HCT116 (cell line): ENCODE measurements around the gene ANKRD33. TPM values are rescaled to one million over a fixed set of nuclear protein-coding genes. Genes with fewer than 3 reads are reported as not detected.

Experiments used
- ATAC-seq: fragments of 200-7000 bp; cut with Tn5 transposase; 2 replicates; pipeline ENCODE4 v1.9.1; 2020; ENCODE audit warnings: mild to moderate bottlenecking, moderate library complexity
- BruUV-seq: library from RNA; stranded (reverse); fragments of 400-500 nt; replicated peaks from 2 replicates; lab custom pipeline; 2021; lab: Mats Ljungman, UMichigan
- CTCF ChIA-PET: fragments of 300-600 bp; sonication (Branson Sonifier 250); formaldehyde crosslinking; loops from one replicate; lab custom pipeline; 2021; ENCODE audit warnings: antibody characterized with exemption; lab: Charles Lee
- POLR2A ChIA-PET: fragments of 300-600, 350-600 bp; sonication (Branson Sonifier 250); formaldehyde crosslinking; loops from one replicate; lab custom pipeline; 2021; ENCODE audit warnings: antibody characterized with exemption; lab: Charles Lee
- RAD21 ChIA-PET, 2 experiments: fragments of 300-600 bp; sonication (Branson Sonifier 250); formaldehyde crosslinking; loops; one replicate each; lab custom pipeline; 2023; ENCODE audit warnings: low total read pairs in 2 of 2; ENCODE audit not compliant: uncharacterized antibody in 2 of 2, unreplicated experiment in 2 of 2, low non-redundant PET in 1 of 2; lab: Charles Lee
- DNase-seq: peaks from one replicate; pipeline ENCODE4 v3.0.0-alpha.2; 2010; ENCODE audit warnings: low read depth, low spot score
- H2AFZ ChIP-seq: fragments of 200-600 bp; shearing (Covaris generic), sonication (generic); 2 replicates; pipeline ENCODE4 v1.6.1; 2017; ENCODE audit warnings: low read depth, mixed run types, mixed read lengths, antibody characterized with exemption, low read length; ENCODE audit not compliant: poor library complexity, severe bottlenecking
- H3K27ac ChIP-seq: 2 replicates; pipeline ENCODE4 v1.5.1; 2012; ENCODE audit warnings: low read depth, low read length
- H3K27me3 ChIP-seq: fragments of 200-600 bp; sonication (generic); 2 replicates; pipeline ENCODE4 v1.6.1; 2016; ENCODE audit warnings: mixed run types, low read length, mixed read lengths; ENCODE audit not compliant: insufficient read depth
- H3K36me3 ChIP-seq, 2 experiments: fragments of 200-500 bp in 1 of 2; fragments of 200-600 bp in 1 of 2; sonication (Bioruptor generic) in 1 of 2; sonication (generic) in 1 of 2; 2 replicates each; pipeline versions ENCODE4 v1.5.1 to v1.6.1; 2014 to 2016; ENCODE audit warnings: low read length in 2 of 2, inconsistent platforms in 1 of 2, mixed read lengths in 1 of 2, mixed run types in 1 of 2; ENCODE audit not compliant: insufficient read depth in 2 of 2, control insufficient read depth in 1 of 2
- H3K4me1 ChIP-seq, 2 experiments: fragments of 200-600 bp in 1 of 2; sonication (generic) in 1 of 2; 2 replicates each; pipeline versions ENCODE4 v1.5.1 to v1.6.1; 2012 to 2017; ENCODE audit warnings: low read length in 2 of 2, inconsistent platforms in 1 of 2, mild to moderate bottlenecking in 1 of 2, mixed read lengths in 1 of 2, mixed run types in 1 of 2, moderate library complexity in 1 of 2; ENCODE audit not compliant: insufficient read depth in 2 of 2, control insufficient read depth in 1 of 2
- H3K4me2 ChIP-seq: fragments of 200-600 bp; sonication (generic); 2 replicates; pipeline ENCODE4 v1.6.1; 2017; ENCODE audit warnings: mixed run types, low read length, mixed read lengths
- H3K4me3 ChIP-seq, 2 experiments: fragments of 200-600 bp in 1 of 2; sonication (generic) in 1 of 2; replicated peaks in 1 of 2; 2 replicates each; pipeline ENCODE4 v1.5.1; 2011 to 2016; ENCODE audit warnings: low read length in 2 of 2, control low read depth in 1 of 2, low read depth in 1 of 2, mild to moderate bottlenecking in 1 of 2, mixed read lengths in 1 of 2, mixed run types in 1 of 2
- H3K79me2 ChIP-seq: fragments of 200-600 bp; sonication (generic); 2 replicates; pipeline ENCODE4 v1.6.1; 2017; ENCODE audit warnings: mild to moderate bottlenecking, mixed run types, low read length, moderate library complexity, mixed read lengths; ENCODE audit not compliant: insufficient read depth
- H3K9ac ChIP-seq: fragments of 200-600 bp; sonication (generic); 2 replicates; pipeline ENCODE4 v1.6.1; 2016; ENCODE audit warnings: low read length, mixed read lengths
- H3K9me2 ChIP-seq: fragments of 200-600 bp; sonication (generic), shearing (Covaris generic); 2 replicates; pipeline ENCODE4 v1.6.1; 2017; ENCODE audit warnings: mixed run types, mild to moderate bottlenecking, moderate library complexity; ENCODE audit not compliant: insufficient read depth
- H3K9me3 ChIP-seq, 2 experiments: fragments of 200-500 bp in 1 of 2; fragments of 200-600 bp in 1 of 2; sonication (Bioruptor generic) in 1 of 2; sonication (generic) in 1 of 2; 2 replicates each; pipeline ENCODE4 v1.6.1; 2014 to 2017; ENCODE audit warnings: low read length in 2 of 2, mixed read lengths in 2 of 2, inconsistent platforms in 1 of 2, low read depth in 1 of 2, mild to moderate bottlenecking in 1 of 2, mixed run types in 1 of 2, moderate library complexity in 1 of 2; ENCODE audit not compliant: control insufficient read depth in 1 of 2, insufficient read depth in 1 of 2
- H4K20me1 ChIP-seq: fragments of 200-600 bp; sonication (generic), shearing (Covaris generic); 2 replicates; pipeline ENCODE4 v1.6.1; 2017; ENCODE audit warnings: mixed run types, mild to moderate bottlenecking, moderate library complexity; ENCODE audit not compliant: insufficient read depth
- CBX3 ChIP-seq: IDR thresholded peaks from 2 replicates; pipeline ENCODE4 v1.6.1; 2012; ENCODE audit warnings: low read depth
- CEBPB ChIP-seq: IDR thresholded peaks from 2 replicates; pipeline ENCODE4 v1.6.1; 2012; ENCODE audit warnings: low read depth
- EGR1 ChIP-seq: IDR thresholded peaks from 2 replicates; pipeline ENCODE4 v1.6.1; 2012; ENCODE audit warnings: low read depth
- ELF1 ChIP-seq: IDR thresholded peaks from 2 replicates; pipeline ENCODE4 v1.6.1; 2012; ENCODE audit warnings: low read depth, borderline replicate concordance
- EZH2phosphoT487 ChIP-seq: fragments of 200-600 bp; IDR thresholded peaks from 2 replicates; pipeline ENCODE4 v1.6.1; 2018; ENCODE audit warnings: antibody characterized with exemption, borderline replicate concordance
- FOSL1 ChIP-seq: IDR thresholded peaks from 2 replicates; pipeline ENCODE4 v1.6.1; 2012; ENCODE audit warnings: low read depth
- POLR2A ChIP-seq: IDR thresholded peaks from 2 replicates; pipeline ENCODE4 v1.7.0; 2011; ENCODE audit warnings: borderline replicate concordance; ENCODE audit not compliant: insufficient read depth, insufficient read length; ENCODE audit errors: extremely low read depth
- POLR2AphosphoS5 ChIP-seq: IDR thresholded peaks from 2 replicates; pipeline ENCODE4 v1.6.1; 2011; ENCODE audit warnings: mild to moderate bottlenecking, low read depth, low read length, moderate library complexity
- RAD21 ChIP-seq: IDR thresholded peaks from 2 replicates; pipeline ENCODE4 v1.6.1; 2012; ENCODE audit warnings: low read depth, mild to moderate bottlenecking
- SIN3A ChIP-seq: IDR thresholded peaks from 2 replicates; pipeline ENCODE4 v1.6.1; 2012; ENCODE audit warnings: low read depth
- SP1 ChIP-seq: IDR thresholded peaks from 2 replicates; pipeline ENCODE4 v1.6.1; 2012; ENCODE audit warnings: low read depth
- SRF ChIP-seq: IDR thresholded peaks from 2 replicates; pipeline ENCODE4 v1.6.1; 2012; ENCODE audit warnings: low read depth
- TCF7L2 ChIP-seq: IDR thresholded peaks from 2 replicates; pipeline ENCODE4 v1.7.0; 2011; ENCODE audit warnings: borderline replicate concordance, inconsistent platforms; ENCODE audit not compliant: insufficient read depth, insufficient read length; ENCODE audit errors: extremely low read depth
- YY1 ChIP-seq: IDR thresholded peaks from 2 replicates; pipeline ENCODE4 v1.6.1; 2011; ENCODE audit warnings: low read length, low read depth, moderate library complexity, mild to moderate bottlenecking; ENCODE audit not compliant: insufficient replicate concordance; ENCODE audit errors: extremely low read depth
- ZFX ChIP-seq: fragments of 450-650 bp; IDR thresholded peaks from 2 replicates; pipeline ENCODE4 v1.6.1; 2017
- ZNF274 ChIP-seq: fragments of 200-500 bp; sonication (Bioruptor generic); IDR thresholded peaks from 2 replicates; pipeline ENCODE4 v1.6.1; 2014; ENCODE audit warnings: mild to moderate bottlenecking, low read depth, low read length, inconsistent platforms
- intact Hi-C: fragments of 100-400 bp; cut with micrococcal nuclease; formaldehyde crosslinking; loops from 2 replicates; pipeline ENCODE4 v1.10.0; 2022
- total RNA-seq: library from RNA; stranded (reverse); gene quantifications from one replicate; pipeline ENCODE4 v1.2.1, GENCODE V29; 2021; ENCODE audit not compliant: unreplicated experiment
- TF ChIP-seq, protein P1 (sequence below): IDR thresholded peaks from 2 replicates; pipeline ENCODE4 v1.6.1; 2011; ENCODE audit warnings: mild to moderate bottlenecking, low read length, moderate library complexity; ENCODE audit not compliant: insufficient replicate concordance; ENCODE audit errors: extremely low read depth
- TF ChIP-seq, protein P2 (sequence below): IDR thresholded peaks from 2 replicates; pipeline ENCODE4 v1.6.1; 2012
- TF ChIP-seq, protein P3 (sequence below), 3 experiments: fragments of 200-600 bp in 1 of 3; sonication (generic) in 1 of 3; IDR thresholded peaks in 2 of 3; conservative IDR thresholded peaks in 1 of 3; 2 replicates each; pipeline ENCODE4 v1.5.1; 2012 to 2017; ENCODE audit warnings: low read depth in 2 of 3, low read length in 2 of 3, antibody characterized with exemption in 1 of 3, borderline replicate concordance in 1 of 3, control low read depth in 1 of 3, mild to moderate bottlenecking in 1 of 3, mixed read lengths in 1 of 3, mixed run types in 1 of 3, moderate library complexity in 1 of 3; ENCODE audit not compliant: insufficient read depth in 1 of 3

Gene ANKRD33
- total RNA-seq, 1 experiment from 2014 or later = not detected

DNA sequence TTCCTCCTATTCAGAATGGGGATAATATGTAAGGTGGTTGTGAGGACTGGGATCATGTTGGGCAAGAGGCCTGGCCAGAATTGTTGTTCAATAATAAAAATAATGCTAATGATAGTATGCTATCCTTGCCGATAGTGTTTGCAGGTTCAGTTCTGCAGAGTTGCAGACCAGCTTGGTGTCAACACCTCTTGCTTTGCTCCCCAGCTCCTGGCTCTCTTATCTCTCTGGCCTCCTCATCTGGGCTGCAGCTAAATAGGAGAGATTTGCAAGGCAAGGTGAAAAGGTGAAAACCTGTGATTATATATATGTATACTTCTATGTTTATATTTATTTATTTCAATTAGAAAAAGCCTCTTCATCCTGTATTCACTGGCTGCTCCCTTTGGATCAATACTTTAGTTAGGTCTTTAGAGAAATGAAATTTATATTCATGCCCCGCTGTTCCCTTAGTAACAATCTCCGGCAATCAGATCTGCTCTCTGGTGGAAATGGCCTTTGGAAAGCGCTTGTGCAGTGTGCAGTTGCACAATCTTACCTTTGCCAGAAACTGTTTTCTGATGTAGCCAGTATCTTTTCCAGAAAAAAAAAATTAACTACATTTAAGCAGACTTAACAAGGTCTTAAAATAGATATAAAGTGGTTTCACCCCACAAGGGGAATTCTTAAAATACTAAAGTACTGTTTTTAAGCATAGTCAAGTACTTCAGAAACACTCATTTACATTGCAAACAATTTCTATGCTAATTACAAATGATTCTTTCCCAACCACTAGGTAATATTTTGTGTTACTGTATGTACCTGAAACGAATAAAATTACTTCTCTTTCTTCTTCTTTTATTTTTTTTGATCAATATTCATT lies 44.5 kb downstream of the ANKRD33 start:
- RAD21 ChIA-PET = no interaction called here
- intact Hi-C loops = no loop called here
- no peaks in the 10 kb centered on the region for H3K9me3 ChIP-seq
- CTCF ChIA-PET = no interaction called here
- DNase-seq = no peak
- H3K27me3 ChIP-seq = no peaks in the 10 kb centered on the region
- H3K36me3 ChIP-seq = no peaks in the 10 kb centered on the region
- H3K9me2 ChIP-seq = no peaks in the 10 kb centered on the region
- H3K79me2 ChIP-seq = no peaks in the 10 kb centered on the region
- TF ChIP-seq SRF (no peak), RAD21 (no peak), CEBPB (no peak), EZH2phosphoT487 (no peak), POLR2A (no peak), YY1 (no peak), FOSL1 (no peak), ZNF274 (no peak), EGR1 (no peak), SP1 (no peak), POLR2AphosphoS5 (no peak), CBX3 (no peak), SIN3A (no peak), ZFX (no peak), ELF1 (no peak), TCF7L2 (no peak)
- TF ChIP-seq, protein P1, sequence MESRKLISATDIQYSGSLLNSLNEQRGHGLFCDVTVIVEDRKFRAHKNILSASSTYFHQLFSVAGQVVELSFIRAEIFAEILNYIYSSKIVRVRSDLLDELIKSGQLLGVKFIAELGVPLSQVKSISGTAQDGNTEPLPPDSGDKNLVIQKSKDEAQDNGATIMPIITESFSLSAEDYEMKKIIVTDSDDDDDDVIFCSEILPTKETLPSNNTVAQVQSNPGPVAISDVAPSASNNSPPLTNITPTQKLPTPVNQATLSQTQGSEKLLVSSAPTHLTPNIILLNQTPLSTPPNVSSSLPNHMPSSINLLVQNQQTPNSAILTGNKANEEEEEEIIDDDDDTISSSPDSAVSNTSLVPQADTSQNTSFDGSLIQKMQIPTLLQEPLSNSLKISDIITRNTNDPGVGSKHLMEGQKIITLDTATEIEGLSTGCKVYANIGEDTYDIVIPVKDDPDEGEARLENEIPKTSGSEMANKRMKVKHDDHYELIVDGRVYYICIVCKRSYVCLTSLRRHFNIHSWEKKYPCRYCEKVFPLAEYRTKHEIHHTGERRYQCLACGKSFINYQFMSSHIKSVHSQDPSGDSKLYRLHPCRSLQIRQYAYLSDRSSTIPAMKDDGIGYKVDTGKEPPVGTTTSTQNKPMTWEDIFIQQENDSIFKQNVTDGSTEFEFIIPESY = no peak
- TF ChIP-seq, protein P2, sequence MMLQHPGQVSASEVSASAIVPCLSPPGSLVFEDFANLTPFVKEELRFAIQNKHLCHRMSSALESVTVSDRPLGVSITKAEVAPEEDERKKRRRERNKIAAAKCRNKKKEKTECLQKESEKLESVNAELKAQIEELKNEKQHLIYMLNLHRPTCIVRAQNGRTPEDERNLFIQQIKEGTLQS = no peak
- TF ChIP-seq, protein P3, sequence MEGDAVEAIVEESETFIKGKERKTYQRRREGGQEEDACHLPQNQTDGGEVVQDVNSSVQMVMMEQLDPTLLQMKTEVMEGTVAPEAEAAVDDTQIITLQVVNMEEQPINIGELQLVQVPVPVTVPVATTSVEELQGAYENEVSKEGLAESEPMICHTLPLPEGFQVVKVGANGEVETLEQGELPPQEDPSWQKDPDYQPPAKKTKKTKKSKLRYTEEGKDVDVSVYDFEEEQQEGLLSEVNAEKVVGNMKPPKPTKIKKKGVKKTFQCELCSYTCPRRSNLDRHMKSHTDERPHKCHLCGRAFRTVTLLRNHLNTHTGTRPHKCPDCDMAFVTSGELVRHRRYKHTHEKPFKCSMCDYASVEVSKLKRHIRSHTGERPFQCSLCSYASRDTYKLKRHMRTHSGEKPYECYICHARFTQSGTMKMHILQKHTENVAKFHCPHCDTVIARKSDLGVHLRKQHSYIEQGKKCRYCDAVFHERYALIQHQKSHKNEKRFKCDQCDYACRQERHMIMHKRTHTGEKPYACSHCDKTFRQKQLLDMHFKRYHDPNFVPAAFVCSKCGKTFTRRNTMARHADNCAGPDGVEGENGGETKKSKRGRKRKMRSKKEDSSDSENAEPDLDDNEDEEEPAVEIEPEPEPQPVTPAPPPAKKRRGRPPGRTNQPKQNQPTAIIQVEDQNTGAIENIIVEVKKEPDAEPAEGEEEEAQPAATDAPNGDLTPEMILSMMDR (IDR thresholded peaks at IDR 0.05 in 2 of 3, conservative IDR thresholded peaks at IDR 0.05 in 1 of 3; ENCODE audit: borderline replicate concordance in 1 of 3, insufficient read depth in 1 of 3, low read depth in 2 of 3, low read length in 2 of 3) = no peak
- TF ChIP-seq, all 23 proteins: peak for 0
- no peak for ATAC-seq
- no peak overlapping the region for H3K27ac ChIP-seq
- no TSS peak for BruUV-seq
- H3K4me1 ChIP-seq = no peaks in the 10 kb centered on the region
- no peak overlapping the region for H3K4me2 ChIP-seq
- no peaks in the 10 kb centered on the region for H4K20me1 ChIP-seq
- POLR2A ChIA-PET = no interaction called here
- no peak overlapping the region for H3K4me3 ChIP-seq
- H3K9ac ChIP-seq = no peak overlapping the region
- no peak overlapping the region for H2AFZ ChIP-seq
